ENCODE results near the gene NACC2. TPM values are rescaled to one million over a fixed set of nuclear protein-coding genes. Genes with fewer than 3 reads are reported as not detected.
A peak's percentile ranks its signal among the peaks of the same experiment; 100 is the strongest.

NACC2 gene
- total RNA-seq, 1 experiment from 2014 or later: 22.0 TPM

- no TSS peak for BruUV-seq (replicated peaks)
- Mint-ChIP-seq H3K27me3 (ENCODE audit: insufficient read depth, unreplicated experiment) (no peaks in the 10 kb centered on the region), H3K36me3 (ENCODE audit: insufficient read depth, unreplicated experiment) (peaks cover 14% of the 10 kb centered on the region), H3K9me3 (ENCODE audit: unreplicated experiment) (peaks cover 10% of the 10 kb centered on the region), H3K27ac (ENCODE audit: unreplicated experiment) (no peak overlapping the region), H3K4me3 (ENCODE audit: unreplicated experiment) (no peak overlapping the region), H3K4me1 (ENCODE audit: low read depth, unreplicated experiment) (no peaks in the 10 kb centered on the region)
- Histone ChIP-seq H3K36me3 (ENCODE audit: control insufficient read depth, insufficient read depth, low read length) (no peaks in the 10 kb centered on the region), H3K4me3 (ENCODE audit: low read depth, low read length) (no peak overlapping the region), H3K9me3 (no peaks in the 10 kb centered on the region), H3K4me1 (peaks cover 28% of the 10 kb centered on the region), H3K27me3 (replicated peaks; ENCODE audit: control insufficient read depth, insufficient read depth, low read length) (no peaks in the 10 kb centered on the region)
- no peak for TF ChIP-seq CTCF (IDR thresholded peaks at IDR 0.05; ENCODE audit: insufficient read depth in 1 of 2, low read depth in 1 of 2, low read length in 1 of 2, severe bottlenecking in 1 of 2, unreplicated experiment in 1 of 2)
- ChIA-PET CTCF (no interaction called here), POLR2A (interaction anchor here (1.0 kb wide), 1 partner anchor 51 kb away, joined by 3 read pairs; no protein-coding TSS in a partner anchor)
- DNase-seq: no peak
- intact Hi-C loops (cut with micrococcal nuclease; ENCODE audit: unreplicated experiment): no loop called here
These were observed 25.4 kb upstream of the NACC2 start for GRCh38 chr9:136120438-136120844.

- POLR2A ChIA-PET: interaction anchor here (0.9 to 1.0 kb wide), 2 partner anchors 26 to 51 kb away, joined by 3 read pairs; no protein-coding TSS in a partner anchor
- no peaks in the 10 kb centered on the region for H3K9me3 ChIP-seq
- H3K27me3 ChIP-seq (replicated peaks; ENCODE audit: control insufficient read depth, insufficient read depth, low read length): no peaks in the 10 kb centered on the region
- DNase-seq: no peak
- intact Hi-C loops (cut with micrococcal nuclease; ENCODE audit: unreplicated experiment): loop anchor here (1.0 to 2.0 kb wide), 3 partner anchors 11 to 159 kb away; partner anchors contain the start of genes NACC2 and UBAC1
- peaks cover 16% of the 10 kb centered on the region for H3K36me3 Mint-ChIP-seq (ENCODE audit: insufficient read depth, unreplicated experiment)
- TF ChIP-seq CTCF (IDR thresholded peaks at IDR 0.05; ENCODE audit: insufficient read depth in 1 of 2, low read depth in 1 of 2, low read length in 1 of 2, severe bottlenecking in 1 of 2, unreplicated experiment in 1 of 2): no peak
- TSS peak; percentile 72 for BruUV-seq (replicated peaks)
- peak overlapping the region; percentile 92 for H3K4me3 ChIP-seq (ENCODE audit: low read depth, low read length)
- H3K9me3 Mint-ChIP-seq (ENCODE audit: unreplicated experiment): peaks cover 5% of the 10 kb centered on the region
- CTCF ChIA-PET: interaction anchor here (0.6 to 1.0 kb wide), 5 partner anchors 9 to 152 kb away, joined by 3 to 5 read pairs (median 5); partner anchors contain the start of gene NACC2
- peak overlapping the region; percentile 78 for H3K4me3 Mint-ChIP-seq (ENCODE audit: unreplicated experiment)
- no peaks in the 10 kb centered on the region for H3K36me3 ChIP-seq (ENCODE audit: control insufficient read depth, insufficient read depth, low read length)
- no peaks in the 10 kb centered on the region for H3K4me1 Mint-ChIP-seq (ENCODE audit: low read depth, unreplicated experiment)
- peak overlapping the region; percentile 64 for H3K27ac Mint-ChIP-seq (ENCODE audit: unreplicated experiment)
- no peaks in the 10 kb centered on the region for H3K27me3 Mint-ChIP-seq (ENCODE audit: insufficient read depth, unreplicated experiment)
- H3K4me1 ChIP-seq: peaks cover 28% of the 10 kb centered on the region
These were observed 24.8 kb upstream of the NACC2 start for GRCh38 chr9:136119883-136120393.

- Mint-ChIP-seq H3K36me3 (ENCODE audit: insufficient read depth, unreplicated experiment) (peaks cover 22% of the 10 kb centered on the region), H3K27ac (ENCODE audit: unreplicated experiment) (peak overlapping the region; percentile 64), H3K9me3 (ENCODE audit: unreplicated experiment) (no peaks in the 10 kb centered on the region), H3K27me3 (ENCODE audit: insufficient read depth, unreplicated experiment) (no peaks in the 10 kb centered on the region), H3K4me1 (ENCODE audit: low read depth, unreplicated experiment) (no peaks in the 10 kb centered on the region), H3K4me3 (ENCODE audit: unreplicated experiment) (peak overlapping the region; percentile 78)
- peaks cover 28% of the 10 kb centered on the region for H3K4me1 ChIP-seq
- BruUV-seq (replicated peaks): no TSS peak
- no peaks in the 10 kb centered on the region for H3K9me3 ChIP-seq
- H3K27me3 ChIP-seq (replicated peaks; ENCODE audit: control insufficient read depth, insufficient read depth, low read length): no peaks in the 10 kb centered on the region
- intact Hi-C loops (cut with micrococcal nuclease; ENCODE audit: unreplicated experiment): loop anchor here (1.0 to 2.0 kb wide), 3 partner anchors 10 to 158 kb away; partner anchors contain the start of genes NACC2 and UBAC1
- peak overlapping the region; percentile 92 for H3K4me3 ChIP-seq (ENCODE audit: low read depth, low read length)
- H3K36me3 ChIP-seq (ENCODE audit: control insufficient read depth, insufficient read depth, low read length): peaks cover 1% of the 10 kb centered on the region; the same call in 1 of the 2 replicates
- DNase-seq: peak; percentile 84 to 91
- POLR2A ChIA-PET: interaction anchor here (0.9 to 2.1 kb wide), 3 partner anchors 24 to 52 kb away, joined by 3 to 6 read pairs (median 3); partner anchors contain the start of gene NACC2
- TF ChIP-seq CTCF (IDR thresholded peaks at IDR 0.05; ENCODE audit: insufficient read depth in 1 of 2, low read depth in 1 of 2, low read length in 1 of 2, severe bottlenecking in 1 of 2, unreplicated experiment in 1 of 2): no peak
- CTCF ChIA-PET: interaction anchor here (0.5 to 1.0 kb wide), 7 partner anchors 9 to 152 kb away, joined by 3 to 5 read pairs (median 5); partner anchors contain the start of gene NACC2
These were observed 24.2 kb upstream of the NACC2 start for GRCh38 chr9:136119061-136119882.

Data from Caco-2 (cell line).